IMR-90 (cell line): ENCODE data around the gene DPEP2NB. TPM values are rescaled to one million over a fixed set of nuclear protein-coding genes. Genes with fewer than 3 reads are reported as not detected.

Source experiments
- ATAC-seq: fragments of 200-7000 bp; cut with Tn5 transposase; 2 replicates; pipeline ENCODE4 v1.9.1; 2020; ENCODE audit warnings: low read depth, mild to moderate bottlenecking, moderate library complexity
- BruUV-seq: library from RNA; stranded (reverse); fragments of 400-500 nt; replicated peaks from 2 replicates; lab custom pipeline; 2021; lab: Mats Ljungman, UMichigan
- CTCF ChIA-PET: fragments of 300-600 bp; formaldehyde crosslinking; extraction: SDS; loops from one replicate; lab custom pipeline; 2021; ENCODE audit warnings: antibody characterized with exemption; lab: Yijun Ruan, JAX
- POLR2A ChIA-PET: fragments of 300-600 bp; sonication (Branson Sonifier 250); formaldehyde crosslinking; loops from one replicate; lab custom pipeline; 2022; ENCODE audit warnings: antibody characterized with exemption; ENCODE audit not compliant: unreplicated experiment; lab: Charles Lee
- DNase-seq: peaks from one replicate; pipeline ENCODE4 v3.0.0; 2013
- H2AFZ ChIP-seq: replicated peaks from 2 replicates; pipeline ENCODE3; 2013; ENCODE audit warnings: low read length, mild to moderate bottlenecking; ENCODE audit not compliant: poor library complexity
- H2AK5ac ChIP-seq: 2 replicates; pipeline ENCODE4 v1.6.1; 2013; ENCODE audit warnings: low read depth, low read length, inconsistent platforms
- H2AK9ac ChIP-seq: replicated peaks from 2 replicates; pipeline ENCODE3; 2013; ENCODE audit warnings: mild to moderate bottlenecking, low read depth, low read length, moderate library complexity; ENCODE audit not compliant: poor library complexity
- H2BK120ac ChIP-seq: 2 replicates; pipeline ENCODE4 v1.6.1; 2013; ENCODE audit warnings: low read depth, low read length, inconsistent platforms
- H2BK15ac ChIP-seq: 3 replicates; pipeline ENCODE4 v1.6.1; 2013; ENCODE audit warnings: low read depth, low read length, inconsistent platforms
- H2BK20ac ChIP-seq: 2 replicates; pipeline ENCODE4 v1.6.1; 2013; ENCODE audit warnings: low read depth, mild to moderate bottlenecking, inconsistent platforms, low read length, moderate library complexity
- H2BK5ac ChIP-seq: 2 replicates; pipeline ENCODE4 v1.6.1; 2013; ENCODE audit warnings: mild to moderate bottlenecking, low read depth, low read length, inconsistent platforms; ENCODE audit not compliant: poor library complexity, severe bottlenecking
- H3K14ac ChIP-seq: replicated peaks from 2 replicates; pipeline ENCODE4 v1.6.1; 2013; ENCODE audit warnings: low read depth, low read length, inconsistent platforms
- H3K18ac ChIP-seq: 2 replicates; pipeline ENCODE4 v1.6.1; 2013; ENCODE audit warnings: low read depth, low read length, control low read depth
- H3K23ac ChIP-seq: 2 replicates; pipeline ENCODE4 v1.6.1; 2013; ENCODE audit warnings: low read depth, low read length, inconsistent platforms
- H3K27ac ChIP-seq: 2 replicates; pipeline ENCODE4 v1.5.1; 2013; ENCODE audit warnings: mild to moderate bottlenecking, control low read depth, low read length; ENCODE audit not compliant: insufficient read depth
- H3K27me3 ChIP-seq: 2 replicates; pipeline ENCODE4 v1.6.1; 2013; ENCODE audit warnings: low read length; ENCODE audit not compliant: control insufficient read depth, insufficient read depth
- H3K36me3 ChIP-seq: 2 replicates; pipeline ENCODE4 v1.6.1; 2013; ENCODE audit warnings: low read length, mixed read lengths; ENCODE audit not compliant: control insufficient read depth, insufficient read depth
- H3K4ac ChIP-seq: 2 replicates; pipeline ENCODE4 v1.6.1; 2013; ENCODE audit warnings: low read depth, low read length, inconsistent platforms
- H3K4me1 ChIP-seq: 2 replicates; pipeline ENCODE4 v1.6.1; 2013; ENCODE audit warnings: low read length, mixed read lengths; ENCODE audit not compliant: control insufficient read depth, insufficient read depth
- H3K4me2 ChIP-seq: 2 replicates; pipeline ENCODE4 v1.6.1; 2013; ENCODE audit warnings: low read depth, mild to moderate bottlenecking, control low read depth, low read length, moderate library complexity
- H3K4me3 ChIP-seq: 2 replicates; pipeline ENCODE4 v1.5.1; 2013; ENCODE audit warnings: low read depth, mild to moderate bottlenecking, control low read depth, low read length, moderate library complexity; ENCODE audit not compliant: insufficient read depth
- H3K56ac ChIP-seq: 2 replicates; pipeline ENCODE4 v1.6.1; 2013; ENCODE audit warnings: low read length, inconsistent platforms; ENCODE audit not compliant: insufficient read depth; ENCODE audit errors: extremely low read depth
- H3K79me1 ChIP-seq, 2 experiments: 2 replicates each; pipeline ENCODE4 v1.6.1; 2013; ENCODE audit warnings: low read length in 2 of 2, inconsistent platforms in 1 of 2, low read depth in 1 of 2
- H3K9ac ChIP-seq: 2 replicates; pipeline ENCODE4 v1.6.1; 2013; ENCODE audit warnings: low read depth, low read length, control low read depth
- H3K9me1 ChIP-seq: 2 replicates; pipeline ENCODE4 v1.6.1; 2013; ENCODE audit warnings: low read length, inconsistent platforms; ENCODE audit not compliant: insufficient read depth
- H3K9me3 ChIP-seq: 2 replicates; pipeline ENCODE4 v1.6.1; 2013; ENCODE audit warnings: low read length; ENCODE audit not compliant: control insufficient read depth, insufficient read depth
- H4K20me1 ChIP-seq: 2 replicates; pipeline ENCODE4 v1.6.1; 2013; ENCODE audit warnings: low read length, inconsistent platforms; ENCODE audit not compliant: insufficient read depth
- H4K5ac ChIP-seq: 2 replicates; pipeline ENCODE4 v1.6.1; 2013; ENCODE audit warnings: mild to moderate bottlenecking, low read depth, low read length, control low read depth
- H4K8ac ChIP-seq, 2 experiments: 2 replicates each; pipeline ENCODE4 v1.6.1; 2013; ENCODE audit warnings: low read depth in 2 of 2, low read length in 2 of 2, control low read depth in 1 of 2, inconsistent platforms in 1 of 2
- H4K91ac ChIP-seq: 2 replicates; pipeline ENCODE4 v1.6.1; 2013; ENCODE audit warnings: low read depth, low read length, inconsistent platforms; ENCODE audit not compliant: insufficient read depth
- BHLHE40 ChIP-seq: fragments of 150-350 bp; IDR thresholded peaks from 2 replicates; pipeline ENCODE4 v1.6.1; 2016; ENCODE audit warnings: mild to moderate bottlenecking, low read depth, low read length
- MAZ ChIP-seq: IDR thresholded peaks from 2 replicates; pipeline ENCODE4 v1.6.1; 2012; ENCODE audit warnings: low read depth, mild to moderate bottlenecking, low read length, improper control_type of control experiment, moderate library complexity, borderline replicate concordance
- MXI1 ChIP-seq: IDR thresholded peaks from 2 replicates; pipeline ENCODE4 v1.6.1; 2012; ENCODE audit warnings: low read depth, mild to moderate bottlenecking, low read length, moderate library complexity, borderline replicate concordance
- NFE2L2 ChIP-seq: fragments of 150-350 bp; IDR thresholded peaks from 2 replicates; pipeline ENCODE4 v1.6.1; 2016; ENCODE audit warnings: low read depth, mild to moderate bottlenecking, low read length
- POLR2A ChIP-seq: IDR thresholded peaks from 2 replicates; pipeline ENCODE4 v1.6.1; 2012; ENCODE audit warnings: mild to moderate bottlenecking, low read depth, low read length
- RAD21 ChIP-seq: IDR thresholded peaks from 2 replicates; pipeline ENCODE4 v1.6.1; 2012; ENCODE audit warnings: low read length, improper control_type of control experiment
- RCOR1 ChIP-seq: IDR thresholded peaks from 2 replicates; pipeline ENCODE4 v1.6.1; 2012; ENCODE audit warnings: mild to moderate bottlenecking, low read length, improper control_type of control experiment; ENCODE audit not compliant: insufficient replicate concordance
- RFX5 ChIP-seq: IDR thresholded peaks from 2 replicates; pipeline ENCODE4 v1.8.0; 2012; ENCODE audit warnings: low read depth, mild to moderate bottlenecking, low read length, moderate library complexity
- WGBS, 2 experiments: methylation state at CpG; one replicate each; pipeline versions ENCODE4 v1.1.5 to v1.1.7; 2013; ENCODE audit warnings: missing lambda C conversion rate in 2 of 2; ENCODE audit not compliant: insufficient read length in 1 of 2; ENCODE audit errors: extremely low coverage in 2 of 2; 5-methylcytosine and 5-hydroxymethylcytosine counted together
- dilution Hi-C: fragments of 300-500 bp; cut with HindIII; formaldehyde crosslinking; loops from one replicate; pipeline ENCODE4 v1.14.3; 2018; ENCODE audit warnings: low sequenced_read_pairs; ENCODE audit not compliant: unreplicated experiment
- in situ Hi-C: fragments of 300-500 bp; cut with MboI; formaldehyde crosslinking; loops from 3 replicates; pipeline ENCODE4 v1.14.3; 2019; ENCODE audit warnings: low sequenced_read_pairs, inconsistent platforms, mixed read lengths
- intact Hi-C: fragments of 100-400 bp; cut with micrococcal nuclease; formaldehyde crosslinking; loops from 2 replicates; pipeline ENCODE4 v1.10.0; 2022
- polyA plus RNA-seq, 3 experiments: library from polyadenylated mRNA; depleted of rRNA; stranded (reverse); fragments of >200 nt; gene quantifications; 2 replicates each; pipeline ENCODE4 v1.2.3, GENCODE V29; 2012; ENCODE audit warnings: low replicate concordance in 1 of 3
- total RNA-seq: library from RNA; depleted of rRNA; stranded (reverse); fragments of >200 nt; gene quantifications from 2 replicates; pipeline ENCODE4 v1.2.3, GENCODE V29; 2012
- TF ChIP-seq, protein P1 (sequence below): conservative IDR thresholded peaks from 2 replicates; pipeline ENCODE4 v1.5.1; 2012; ENCODE audit warnings: mild to moderate bottlenecking, low read depth, low read length, improper control_type of control experiment
- TF ChIP-seq, protein P2 (sequence below): fragments of 150-350 bp; IDR thresholded peaks from 2 replicates; pipeline ENCODE4 v1.6.1; 2017; ENCODE audit warnings: mild to moderate bottlenecking, antibody characterized with exemption, low read length, low read depth

DPEP2NB gene
- total and polyA plus RNA-seq, 2 of the 4 experiments (the other 2 are of a cell fraction), result not detected

DNA sequence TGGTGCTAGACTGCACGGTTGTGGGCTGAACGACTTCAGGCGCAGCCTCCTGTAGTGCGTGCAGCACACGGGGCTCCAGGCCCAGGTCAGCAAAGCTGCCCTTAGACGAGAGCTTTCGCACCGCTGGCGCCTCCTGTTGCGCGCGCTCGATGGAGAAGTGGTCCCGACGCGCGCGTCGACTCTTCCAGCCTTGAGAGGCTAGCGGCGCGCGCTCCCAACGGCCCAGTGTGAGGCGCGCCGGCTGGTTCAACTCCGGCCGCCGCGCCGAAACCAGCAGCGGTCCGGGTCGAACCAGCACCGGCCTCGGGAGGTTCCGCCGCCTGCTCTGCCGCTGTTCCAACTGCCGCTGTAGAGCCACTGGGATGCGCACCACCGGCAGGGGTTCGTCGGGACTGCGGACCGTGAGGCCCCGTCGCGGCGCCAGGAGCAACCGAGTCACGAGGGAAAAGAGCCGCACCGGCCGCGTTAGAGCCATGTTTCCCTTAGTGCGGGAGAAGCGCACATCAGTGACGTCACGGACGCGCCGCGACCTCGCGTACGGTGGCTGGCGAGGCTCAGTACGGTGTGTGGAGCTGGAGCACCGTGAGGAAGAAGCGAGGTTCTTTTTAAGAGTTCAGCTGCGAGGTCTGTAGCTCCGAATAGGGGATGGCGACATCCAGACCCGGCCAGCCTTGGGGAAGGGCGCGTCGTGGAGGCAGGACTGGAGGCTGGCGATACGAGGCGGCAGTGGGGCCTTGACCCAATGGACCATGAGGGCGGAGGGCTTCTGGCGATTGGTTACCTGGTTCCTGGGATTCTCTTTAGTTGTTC, 7.2 kb upstream of the DPEP2NB start, which contains the start of the genes DDX28 and DUS2:
Gene DDX28, minus strand, starts transcription at position 505 of the 810 bp plus-strand sequence. Its CDS starts 30 bp downstream, at position 475.
Gene DUS2, plus strand, starts transcription at position 557 of the 810 bp plus-strand sequence. CDS start 14,740 bp downstream, outside the sequence.
- Histone ChIP-seq H3K9ac (peak within 1 kb of the TSS; percentile 92), H3K14ac (peak within 1 kb of the TSS; percentile 99), H2BK20ac (no peak within 1 kb of the TSS), H3K56ac (peak within 1 kb of the TSS; percentile 94), H4K20me1 (no peaks in the 10 kb centered on the region), H2AK5ac (peak within 1 kb of the TSS; percentile 99), H3K79me1 (peaks cover 24 to 45% of the 10 kb centered on the region in 2 experiments), H4K8ac (peak within 1 kb of the TSS; percentile 88 to 98), H3K18ac (peak within 1 kb of the TSS; percentile 58), H3K23ac (peak within 1 kb of the TSS; percentile 99), H3K4me1 (peaks cover 7% of the 10 kb centered on the region), H3K27me3 (no peaks in the 10 kb centered on the region), H4K5ac (peak within 1 kb of the TSS; percentile 98), H4K91ac (peak within 1 kb of the TSS; percentile 96), H2BK120ac (peak within 1 kb of the TSS; percentile 78; the same call in 1 of the 2 replicates), H3K4me2 (peak within 1 kb of the TSS; percentile 93), H2AFZ (peak within 1 kb of the TSS; percentile 100), H3K36me3 (peaks cover 7% of the 10 kb centered on the region), H2AK9ac (peak within 1 kb of the TSS; percentile 98), H3K27ac (peak within 1 kb of the TSS; percentile 83), H2BK5ac (peak within 1 kb of the TSS; percentile 80), H3K4ac (peak within 1 kb of the TSS; percentile 98), H3K9me1 (peaks cover 5% of the 10 kb centered on the region), H3K4me3 (peak within 1 kb of the TSS; percentile 82), H3K9me3 (no peaks in the 10 kb centered on the region), H2BK15ac (peak within 1 kb of the TSS; percentile 60; the same call in 1 of the 3 replicates)
- ATAC-seq (peak; percentile 97), DNase-seq (peak; percentile 91)
- CTCF ChIA-PET, result interaction anchor here (1.4 kb wide), 1 partner anchor 18 kb away, joined by 6 read pairs; no protein-coding TSS in a partner anchor
- no TSS peak for BruUV-seq
- dilution Hi-C loops, result no loop called here
- in situ Hi-C loops, result no loop called here
- intact Hi-C loops, result no loop called here
- POLR2A ChIA-PET, result interaction anchor here (0.8 kb wide), 1 partner anchor 19 kb away, joined by 19 read pairs; no protein-coding TSS in a partner anchor
- 0% methylated on average over 75 of the region's 84 CpGs; no CpG with 5 or more reads in 1 of the 2 experiments for WGBS, 2 experiments
- TF ChIP-seq RFX5 (no peak), NFE2L2 (peak; percentile 44; the same call in 1 of the 2 replicates), MXI1 (peak; percentile 97), BHLHE40 (no peak), MAZ (peak; percentile 49; the same call in 1 of the 2 replicates), POLR2A (peak; percentile 77; the same call in 1 of the 2 replicates), RAD21 (no peak), RCOR1 (no peak)
- TF ChIP-seq, protein P1, sequence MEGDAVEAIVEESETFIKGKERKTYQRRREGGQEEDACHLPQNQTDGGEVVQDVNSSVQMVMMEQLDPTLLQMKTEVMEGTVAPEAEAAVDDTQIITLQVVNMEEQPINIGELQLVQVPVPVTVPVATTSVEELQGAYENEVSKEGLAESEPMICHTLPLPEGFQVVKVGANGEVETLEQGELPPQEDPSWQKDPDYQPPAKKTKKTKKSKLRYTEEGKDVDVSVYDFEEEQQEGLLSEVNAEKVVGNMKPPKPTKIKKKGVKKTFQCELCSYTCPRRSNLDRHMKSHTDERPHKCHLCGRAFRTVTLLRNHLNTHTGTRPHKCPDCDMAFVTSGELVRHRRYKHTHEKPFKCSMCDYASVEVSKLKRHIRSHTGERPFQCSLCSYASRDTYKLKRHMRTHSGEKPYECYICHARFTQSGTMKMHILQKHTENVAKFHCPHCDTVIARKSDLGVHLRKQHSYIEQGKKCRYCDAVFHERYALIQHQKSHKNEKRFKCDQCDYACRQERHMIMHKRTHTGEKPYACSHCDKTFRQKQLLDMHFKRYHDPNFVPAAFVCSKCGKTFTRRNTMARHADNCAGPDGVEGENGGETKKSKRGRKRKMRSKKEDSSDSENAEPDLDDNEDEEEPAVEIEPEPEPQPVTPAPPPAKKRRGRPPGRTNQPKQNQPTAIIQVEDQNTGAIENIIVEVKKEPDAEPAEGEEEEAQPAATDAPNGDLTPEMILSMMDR, result no peak
- TF ChIP-seq, protein P2, sequence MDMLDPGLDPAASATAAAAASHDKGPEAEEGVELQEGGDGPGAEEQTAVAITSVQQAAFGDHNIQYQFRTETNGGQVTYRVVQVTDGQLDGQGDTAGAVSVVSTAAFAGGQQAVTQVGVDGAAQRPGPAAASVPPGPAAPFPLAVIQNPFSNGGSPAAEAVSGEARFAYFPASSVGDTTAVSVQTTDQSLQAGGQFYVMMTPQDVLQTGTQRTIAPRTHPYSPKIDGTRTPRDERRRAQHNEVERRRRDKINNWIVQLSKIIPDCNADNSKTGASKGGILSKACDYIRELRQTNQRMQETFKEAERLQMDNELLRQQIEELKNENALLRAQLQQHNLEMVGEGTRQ, result peak; percentile 37; the same call in 1 of the 2 replicates
